SH-SY5Y (cell line): Measurements from ENCODE around the gene LRFN4.

ENCODE experiments used
- GATA2 ChIP-seq: IDR thresholded peaks from 2 replicates; pipeline ENCODE4 v1.6.1; 2011; ENCODE audit warnings: mild to moderate bottlenecking, low read depth, low read length
- GATA3 ChIP-seq: IDR thresholded peaks from 2 replicates; pipeline ENCODE4 v1.6.1; 2011; ENCODE audit warnings: low read depth, mild to moderate bottlenecking, low read length, moderate library complexity

The LRFN4 gene

GRCh38 chr11:66880496-66881450 is 23.9 kb downstream of the LRFN4 start:
- no peak for TF ChIP-seq GATA2

- TF ChIP-seq GATA2 (no peak), GATA3 (no peak)
Measured at GRCh38 chr11:66881451-66881835, 24.6 kb downstream of the LRFN4 start.

GRCh38 chr11:66881927-66882452 is 25.1 kb downstream of the LRFN4 start:
- TF ChIP-seq GATA3: no peak
- no peak for TF ChIP-seq GATA2

GRCh38 chr11:66882561-66883015 is 25.7 kb downstream of the LRFN4 start:
- TF ChIP-seq GATA3 (no peak), GATA2 (no peak)

GRCh38 chr11:66883016-66883965 is 26.4 kb downstream of the LRFN4 start:
- TF ChIP-seq GATA3 (no peak), GATA2 (no peak)

- TF ChIP-seq GATA3 (no peak), GATA2 (no peak)
Measured at GRCh38 chr11:66884443-66884842, 27.6 kb downstream of the LRFN4 start.

GRCh38 chr11:66885469-66885868 is 28.6 kb downstream of the LRFN4 start:
- no peak for TF ChIP-seq GATA3
- TF ChIP-seq GATA2: no peak

- TF ChIP-seq GATA2 (peak; percentile 33; the same call in 1 of the 2 replicates), GATA3 (no peak)
Measured at GRCh38 chr11:66885950-66886440, 29.1 kb downstream of the LRFN4 start.

- TF ChIP-seq GATA2 (no peak), GATA3 (no peak)
Measured at GRCh38 chr11:66886671-66887221, 29.9 kb downstream of the LRFN4 start.

- TF ChIP-seq GATA3: no peak
- no peak for TF ChIP-seq GATA2
Measured at GRCh38 chr11:66887526-66887925, 30.7 kb downstream of the LRFN4 start.

GRCh38 chr11:66888282-66888681 is 31.4 kb downstream of the LRFN4 start:
- no peak for TF ChIP-seq GATA3
- no peak for TF ChIP-seq GATA2

GRCh38 chr11:66889960-66890359 is 33.1 kb downstream of the LRFN4 start:
- TF ChIP-seq GATA2: no peak
- TF ChIP-seq GATA3: no peak

GRCh38 chr11:66891851-66892660 is 35.2 kb downstream of the LRFN4 start:
- TF ChIP-seq GATA2 (no peak), GATA3 (no peak)

- TF ChIP-seq GATA3 (no peak), GATA2 (no peak)
Measured at GRCh38 chr11:66892911-66893310, 36.0 kb downstream of the LRFN4 start.
